ENCODE results near the gene MRPL38.
A peak's percentile ranks its signal among the peaks of the same experiment; 100 is the strongest.

MRPL38 gene

DNA sequence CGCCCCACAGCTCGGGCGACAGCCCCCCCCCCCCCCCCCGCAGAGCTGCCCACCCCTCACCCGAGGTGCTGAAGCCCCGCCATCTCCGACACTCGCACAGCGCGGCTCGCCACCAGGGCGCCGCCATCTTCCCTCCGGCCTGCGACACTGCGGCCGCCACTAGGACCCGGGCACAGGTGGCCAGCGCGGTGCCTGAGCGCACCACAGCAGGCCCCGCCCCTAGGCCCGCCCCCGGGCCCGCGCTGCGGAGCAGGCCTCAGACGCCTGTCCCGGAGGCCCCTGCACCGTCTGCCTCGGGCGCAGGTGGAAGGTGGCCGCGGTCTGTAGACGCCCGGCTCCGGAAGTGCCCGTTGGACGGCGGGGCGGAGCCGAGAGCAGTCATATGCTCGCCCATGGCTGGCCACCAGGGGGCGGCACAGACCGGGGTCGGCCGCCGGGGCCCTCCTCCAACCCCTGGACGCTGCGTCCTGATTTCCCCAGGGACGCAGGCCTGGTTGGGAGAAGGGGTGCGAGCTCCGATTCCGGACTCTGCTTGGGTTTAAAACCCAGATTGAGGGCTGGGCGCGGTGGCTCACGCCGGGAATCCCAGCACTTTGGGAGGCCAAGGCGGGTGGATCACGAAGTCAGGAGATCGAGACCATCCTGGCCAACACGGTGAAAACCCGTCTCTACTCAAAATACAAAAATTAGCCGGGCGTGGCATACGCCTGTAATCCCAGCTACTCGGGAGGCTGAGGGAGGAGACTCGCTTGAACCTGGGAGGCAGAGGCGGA lies at the start of gene MRPL38:
Gene MRPL38 (minus strand): TSS at position 136 of the 773 bp plus-strand sequence. CDS start 9 bp downstream, at position 127.
- peak; percentile 88 for DNase-seq

DNA sequence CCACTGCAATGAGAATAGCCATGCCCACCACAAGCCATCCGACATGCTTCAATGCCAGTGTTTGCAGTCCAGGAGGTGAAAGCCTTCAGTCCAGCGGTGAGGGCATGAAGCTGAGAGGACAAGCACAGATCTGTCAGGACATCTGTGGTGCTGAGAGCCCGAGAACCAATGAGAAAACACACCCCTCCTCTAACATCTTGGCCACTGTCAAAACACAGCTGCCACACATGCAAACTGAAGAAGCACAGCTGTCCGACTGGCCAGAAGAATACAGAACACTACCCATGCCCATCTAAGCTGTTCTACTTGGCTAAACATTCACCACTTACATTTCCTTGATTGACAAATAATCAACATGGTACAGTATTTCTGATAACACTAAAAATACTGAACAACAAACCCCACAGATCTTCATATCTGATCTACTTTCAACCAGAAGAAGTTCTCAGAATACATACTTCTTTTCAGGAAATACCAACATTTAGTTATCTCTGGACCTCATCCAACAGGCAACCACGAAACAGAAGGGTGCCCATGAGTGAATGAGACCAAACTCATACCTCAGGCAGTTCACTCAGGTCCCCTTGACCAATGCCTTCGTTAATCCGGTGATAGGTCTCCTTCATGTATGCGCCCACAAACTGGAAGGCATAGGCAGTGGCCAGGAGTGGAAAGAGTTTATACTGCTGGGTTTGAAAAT lies 46.3 kb upstream of the MRPL38 start:
- no peak for DNase-seq

GRCh38 chr17:75950421-75950820 lies 45.7 kb upstream of the MRPL38 start:
- DNase-seq: no peak

DNA sequence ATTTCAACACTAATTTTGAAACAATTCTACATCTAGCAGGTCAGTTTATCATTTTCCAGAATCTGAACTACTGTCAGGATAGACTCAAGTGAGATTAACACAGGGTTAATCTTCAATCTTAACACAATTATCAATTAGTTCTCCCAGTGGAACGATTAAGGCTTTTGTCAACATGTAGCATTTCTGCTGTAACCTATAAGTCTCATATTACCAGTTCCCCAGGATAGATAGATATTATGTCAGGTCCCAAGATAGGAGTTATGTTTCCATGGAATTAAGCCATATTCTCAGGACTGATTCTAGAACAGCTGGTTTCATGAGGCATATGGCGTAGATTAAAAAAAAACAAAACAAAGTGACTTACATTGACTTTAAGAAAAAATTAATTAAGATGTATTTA lies 40.5 kb upstream of the MRPL38 start:
- DNase-seq: no peak

GRCh38 chr17:75943491-75943890 lies 38.8 kb upstream of the MRPL38 start:
- no peak for DNase-seq

- DNase-seq: no peak
These were observed 37.8 kb upstream of the MRPL38 start for GRCh38 chr17:75942473-75942872.

GRCh38 chr17:75941442-75941819 lies 36.7 kb upstream of the MRPL38 start:
- no peak for DNase-seq

GRCh38 chr17:75940727-75941441 lies 36.2 kb upstream of the MRPL38 start, which contains the start of gene FBF1:
TSS of gene FBF1 (minus strand) at chr17:75941042. CDS start at chr17:75938149, 2,893 bp downstream.
- DNase-seq: peak; percentile 85

DNA sequence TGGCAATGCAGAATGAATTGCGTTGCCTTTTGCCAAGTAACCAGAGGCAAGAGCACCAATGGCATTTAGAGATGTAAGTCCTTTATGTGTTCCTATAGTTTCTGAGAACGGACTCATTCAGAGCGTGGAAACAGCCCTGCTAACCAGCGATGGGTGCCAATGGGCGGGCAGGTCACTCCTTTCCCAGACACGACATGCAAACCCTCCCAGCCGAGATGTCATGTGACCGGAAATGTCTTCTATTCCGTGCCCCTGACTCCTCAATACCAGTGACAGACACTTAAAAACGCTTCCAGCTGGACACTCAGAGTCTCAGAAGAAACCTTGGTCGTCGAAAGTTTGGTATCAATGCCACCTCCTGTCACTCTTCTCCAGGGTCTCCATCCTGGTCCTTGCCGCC lies 33.0 kb upstream of the MRPL38 start:
- no peak for DNase-seq

DNA sequence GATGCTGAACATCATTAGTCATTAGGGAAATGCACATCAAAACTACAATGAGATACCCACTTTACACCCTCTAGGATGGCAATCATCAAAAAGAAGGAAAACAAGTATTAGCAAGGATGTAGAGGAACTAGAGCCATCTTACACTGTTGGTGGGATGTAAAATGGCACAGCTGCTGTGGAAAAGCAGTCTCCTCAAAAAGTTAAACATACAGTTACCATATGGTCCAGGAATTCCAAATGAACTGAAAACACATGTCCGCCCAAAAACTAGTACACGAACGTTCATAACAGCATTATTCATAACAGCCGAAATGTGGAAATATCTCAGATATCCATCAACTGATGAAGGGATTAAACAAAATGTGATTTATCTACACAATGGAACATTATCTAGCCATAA lies 29.1 kb upstream of the MRPL38 start:
- no peak for DNase-seq

DNA sequence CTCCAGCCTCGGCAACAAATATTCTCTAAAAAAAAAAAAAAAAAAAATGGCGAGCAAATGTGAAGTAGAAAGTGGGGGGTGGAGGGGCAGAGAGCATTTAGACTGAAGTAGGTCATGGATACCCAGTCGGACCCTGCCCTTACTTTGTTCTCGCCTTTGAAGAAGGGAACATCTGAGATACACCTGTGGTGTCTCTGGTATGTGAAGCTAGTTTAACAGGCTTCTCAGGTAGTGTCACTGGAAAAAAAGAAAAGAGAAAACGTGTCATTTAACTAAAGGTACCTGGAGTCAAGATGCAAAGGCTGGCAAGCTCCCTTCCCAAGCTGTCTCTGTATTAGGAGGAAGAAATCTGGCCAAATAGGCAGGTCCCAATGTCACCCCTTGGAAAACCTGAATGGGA lies 28.2 kb upstream of the MRPL38 start:
- no peak for DNase-seq

- no peak for DNase-seq
These were observed 26.4 kb upstream of the MRPL38 start for GRCh38 chr17:75931062-75931461.

DNA sequence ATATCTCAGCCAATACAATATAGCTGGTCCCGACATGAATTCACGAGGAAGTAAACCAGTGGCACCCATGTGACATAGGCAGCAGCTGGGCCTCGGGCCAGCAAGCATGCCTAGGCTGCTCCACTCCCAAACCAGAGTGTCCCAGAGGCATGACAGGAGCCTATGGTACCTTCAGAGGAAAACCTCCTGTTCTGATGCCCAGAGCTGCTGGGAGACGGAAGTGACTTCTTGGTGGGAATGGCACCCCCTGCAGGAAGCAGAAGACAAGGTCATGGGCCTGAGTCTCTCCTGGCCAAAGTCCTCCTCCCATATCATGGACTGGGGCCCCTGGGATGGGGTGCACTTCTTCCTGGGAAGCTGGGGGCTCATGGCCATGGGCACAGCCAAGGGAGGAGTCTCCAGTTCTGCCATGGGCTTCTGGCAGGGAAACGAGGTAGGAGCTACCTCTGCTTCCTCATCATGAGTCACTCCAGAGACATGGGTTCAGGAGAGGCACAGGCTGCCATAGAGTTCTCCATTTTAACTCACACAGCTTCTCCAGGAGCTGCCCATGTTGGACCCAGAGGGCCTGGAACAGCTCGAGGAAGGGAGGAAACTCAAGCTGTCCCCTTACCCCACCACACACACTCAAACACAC lies 22.7 kb upstream of the MRPL38 start:
- no peak for DNase-seq

- DNase-seq: no peak
These were observed 21.8 kb upstream of the MRPL38 start for GRCh38 chr17:75926456-75926855.

GRCh38 chr17:75925912-75926311 lies 21.2 kb upstream of the MRPL38 start:
- DNase-seq: no peak

- DNase-seq: no peak
These were observed 20.4 kb upstream of the MRPL38 start for GRCh38 chr17:75925103-75925502.

DNA sequence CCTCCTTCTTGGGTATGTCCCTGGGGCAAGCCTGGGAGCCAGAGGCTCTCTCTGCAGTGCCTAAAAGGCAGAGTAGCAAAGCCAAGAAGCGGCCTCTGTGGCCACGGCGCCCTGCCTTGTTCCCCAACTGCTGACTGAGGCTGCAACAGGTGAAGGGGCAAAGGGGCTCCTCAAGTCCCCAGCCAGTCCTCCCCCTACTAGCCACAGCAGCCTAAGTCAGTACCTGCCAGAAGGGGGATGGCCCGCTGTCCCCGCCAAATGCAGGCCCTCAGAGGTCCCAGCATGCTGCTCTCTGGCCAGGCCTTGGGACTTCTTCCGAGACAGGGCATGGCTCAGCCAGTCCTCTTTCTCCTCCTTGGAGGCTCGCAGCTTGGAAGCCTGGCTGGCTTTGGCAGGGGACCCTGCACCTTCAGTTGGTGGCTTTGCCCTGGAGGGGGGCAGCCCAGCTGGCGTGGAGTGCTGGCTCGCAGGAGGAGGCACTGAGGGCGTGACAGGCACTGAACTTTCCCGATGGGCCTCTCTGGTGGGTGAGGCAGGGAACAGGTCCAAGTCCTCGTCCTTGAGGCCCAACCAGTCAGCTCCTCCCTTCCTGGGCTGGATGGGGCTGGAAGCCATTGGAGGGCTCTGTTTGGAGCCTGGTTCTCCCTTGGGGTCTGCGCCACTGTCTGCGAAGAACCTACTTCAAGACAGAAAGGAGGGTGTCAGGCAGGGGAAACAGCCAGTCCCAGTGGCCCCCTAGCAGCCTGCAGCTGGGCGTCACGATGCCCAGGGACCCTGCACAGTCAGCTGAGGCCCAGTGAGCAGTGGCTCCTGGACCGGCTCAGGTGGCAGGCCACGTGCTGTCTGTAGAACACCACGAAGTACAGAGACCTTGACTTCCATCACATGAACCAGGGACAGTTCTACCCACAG lies 18.5 kb upstream of the MRPL38 start:
- no peak for DNase-seq

DNA sequence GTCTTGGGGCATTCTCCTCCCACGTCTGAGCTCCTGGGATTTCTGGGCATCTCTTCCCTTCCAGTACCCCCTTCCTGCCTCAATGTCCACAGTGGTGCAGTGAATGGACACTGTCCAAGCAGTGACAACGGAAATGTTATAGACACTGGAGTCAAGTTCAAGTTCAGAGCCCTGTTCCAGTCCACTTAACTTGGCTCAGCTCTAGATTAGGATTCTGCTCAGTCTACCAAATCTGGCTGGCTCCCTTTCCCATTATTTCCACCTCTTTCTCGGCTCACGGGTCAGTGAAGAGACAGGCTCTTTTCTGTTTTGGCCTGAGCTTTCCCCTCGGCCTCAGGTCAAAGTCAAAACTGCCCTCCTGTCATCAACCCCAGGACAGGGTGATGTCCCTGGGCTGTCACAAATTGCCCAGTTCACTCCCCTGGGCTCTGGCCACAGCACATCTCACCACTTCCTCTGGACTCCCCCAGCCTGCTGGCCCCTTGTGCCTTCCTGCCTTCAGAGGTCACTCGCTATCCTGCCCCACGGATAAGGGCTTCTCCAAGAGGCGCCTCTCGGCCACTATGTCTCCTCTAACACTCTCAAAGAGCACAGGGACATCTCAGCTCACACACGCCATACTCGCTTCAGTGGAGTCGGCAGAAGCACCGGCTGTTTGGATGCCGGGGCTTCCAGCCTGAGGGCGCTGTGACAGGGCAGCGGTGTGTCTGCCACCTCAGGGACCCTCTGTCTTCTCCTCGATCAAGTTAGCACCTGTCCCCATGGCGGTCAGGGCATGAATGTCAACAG lies 17.7 kb upstream of the MRPL38 start:
- DNase-seq: no peak

DNA sequence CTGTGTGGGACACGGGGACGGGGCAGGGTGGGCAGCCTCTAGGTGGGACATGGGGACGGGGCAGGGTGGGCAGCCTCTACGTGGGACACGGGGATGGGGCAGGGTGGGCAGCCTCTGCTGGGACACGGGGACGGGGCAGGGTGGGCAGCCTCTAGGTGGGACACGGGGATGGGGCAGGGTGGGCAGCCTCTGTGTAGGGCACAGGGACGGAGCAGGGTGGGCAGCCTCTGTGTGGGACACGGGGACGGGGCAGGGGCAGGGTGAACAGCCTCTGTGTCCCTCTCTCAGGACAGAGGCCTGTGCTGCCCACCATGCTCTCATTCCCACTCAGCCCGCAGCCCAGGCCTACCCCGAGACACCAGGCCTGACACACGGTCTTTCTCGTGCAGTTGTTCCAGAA lies 16.9 kb upstream of the MRPL38 start:
- no peak for DNase-seq

- no peak for DNase-seq
These were observed 15.4 kb upstream of the MRPL38 start for GRCh38 chr17:75920045-75920560.

DNA sequence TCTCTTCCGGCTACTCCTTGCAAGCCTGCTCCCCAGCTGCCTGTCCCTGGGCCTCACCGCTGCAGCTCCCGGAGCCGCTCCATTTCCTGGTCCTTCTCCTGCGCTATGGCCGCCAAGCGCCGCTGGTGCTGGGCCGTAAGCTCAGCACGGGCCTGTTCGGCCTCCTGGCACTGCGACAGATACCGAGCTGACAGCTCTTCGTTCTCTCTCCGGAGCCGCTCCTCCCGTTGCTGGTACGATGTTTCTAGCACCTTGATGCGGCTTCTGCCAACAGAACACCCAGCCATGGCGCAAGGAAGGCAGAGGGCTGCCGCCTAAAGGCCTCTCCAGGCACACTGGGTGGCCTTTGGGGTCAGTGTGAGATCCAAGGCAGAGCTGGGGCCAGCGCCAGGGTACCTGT lies 14.9 kb upstream of the MRPL38 start:
- DNase-seq: no peak

Measured in activated CD4-positive, alpha-beta T cell treated with anti-CD3 and anti-CD28 coated beads, Interleukin-2, amount 50 U/mL, for 1 hour (primary cell).